Activated CD4-positive, alpha-beta T cell treated with anti-CD3 and anti-CD28 coated beads, Interleukin-2, amount 10 ng/mL, durations not matched to agents 24 days and 14 days (primary cell): ENCODE results near the gene FOXL1. TPM values are rescaled to one million over a fixed set of nuclear protein-coding genes. Genes with fewer than 3 reads are reported as not detected.
A peak's percentile ranks its signal among the peaks of the same experiment; 100 is the strongest.

Experiments used
- DNase-seq: peaks from one replicate; pipeline ENCODE4 v3.0.0; 2022
- H3K27ac Mint-ChIP-seq: one replicate; pipeline ENCODE4 v1.8.0; 2022; ENCODE audit warnings: mild to moderate bottlenecking, mixed read lengths
- H3K27me3 Mint-ChIP-seq: one replicate; pipeline ENCODE4 v1.8.0; 2022; ENCODE audit warnings: mixed read lengths
- H3K36me3 Mint-ChIP-seq: one replicate; pipeline ENCODE4 v1.8.0; 2022; ENCODE audit warnings: low read depth, mild to moderate bottlenecking, mixed read lengths
- H3K4me1 Mint-ChIP-seq: one replicate; pipeline ENCODE4 v1.8.0; 2021; ENCODE audit warnings: mixed read lengths
- H3K4me3 Mint-ChIP-seq: one replicate; pipeline ENCODE4 v1.8.0; 2022; ENCODE audit warnings: mild to moderate bottlenecking, moderate library complexity, mixed read lengths
- H3K9me3 Mint-ChIP-seq: one replicate; pipeline ENCODE4 v1.8.0; 2021; ENCODE audit warnings: mixed read lengths
- intact Hi-C: fragments of 100-400 bp; cut with micrococcal nuclease; formaldehyde crosslinking; loops from one replicate; pipeline ENCODE4 v1.15.1; 2023
- total RNA-seq: library from RNA; stranded (reverse); gene quantifications from 2 replicates; pipeline ENCODE4 v1.2.3, GENCODE V29; 2022

FOXL1 gene
- total RNA-seq, 1 donor from 2014 or later, result 0.05 TPM

DNA sequence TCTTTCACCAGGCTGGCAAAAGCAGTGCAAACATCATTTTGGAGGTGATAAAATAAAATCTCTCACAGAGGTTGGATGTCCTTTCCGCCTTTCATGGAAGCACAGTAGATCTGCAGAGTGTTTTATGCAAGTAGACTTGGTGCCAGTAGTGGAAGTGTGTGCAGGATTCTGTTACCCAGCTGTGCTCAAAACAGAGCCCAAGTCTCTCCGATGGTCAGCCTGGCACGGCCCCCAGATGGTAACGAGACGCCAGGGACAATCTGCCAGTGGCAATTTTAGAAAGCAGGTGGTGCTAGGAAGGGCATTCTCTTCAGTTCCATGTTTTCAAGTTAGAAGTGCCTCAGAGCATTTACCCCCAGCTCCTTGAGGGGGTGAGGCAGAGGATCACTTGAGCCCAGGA is 21.8 kb upstream of the FOXL1 start:
- Mint-ChIP-seq H3K4me1 (peaks cover 10% of the 10 kb centered on the region), H3K4me3 (peak overlapping the region; percentile 13), H3K27me3 (peaks cover 3% of the 10 kb centered on the region), H3K36me3 (peaks cover 13% of the 10 kb centered on the region), H3K27ac (no peak overlapping the region), H3K9me3 (no peaks in the 10 kb centered on the region)
- no peak for DNase-seq
- intact Hi-C loops, result no loop called here

DNA sequence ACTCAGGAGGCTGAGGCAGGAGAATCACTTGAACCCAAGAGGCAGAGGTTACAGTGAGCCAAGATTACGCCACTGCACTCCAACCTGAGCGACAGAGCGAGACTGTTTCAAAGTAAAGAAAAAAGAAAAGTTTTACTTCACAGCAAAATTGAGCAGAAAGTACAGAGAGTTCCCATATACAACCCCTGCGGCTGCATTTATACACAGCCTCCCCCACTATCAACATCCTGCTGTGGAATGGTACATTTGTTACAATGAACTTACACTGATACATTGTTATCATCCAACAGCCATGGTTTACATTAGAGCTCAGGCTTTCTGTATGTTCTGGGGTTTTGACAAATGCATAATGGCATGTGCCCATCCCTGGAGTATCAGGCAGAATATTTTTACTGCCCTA is 20.8 kb upstream of the FOXL1 start:
- peaks cover 3% of the 10 kb centered on the region for H3K27me3 Mint-ChIP-seq
- H3K27ac Mint-ChIP-seq, result no peak overlapping the region
- H3K4me3 Mint-ChIP-seq, result no peak overlapping the region
- H3K36me3 Mint-ChIP-seq, result peaks cover 10% of the 10 kb centered on the region
- intact Hi-C loops, result no loop called here
- no peaks in the 10 kb centered on the region for H3K9me3 Mint-ChIP-seq
- H3K4me1 Mint-ChIP-seq, result peaks cover 8% of the 10 kb centered on the region
- no peak for DNase-seq

DNA sequence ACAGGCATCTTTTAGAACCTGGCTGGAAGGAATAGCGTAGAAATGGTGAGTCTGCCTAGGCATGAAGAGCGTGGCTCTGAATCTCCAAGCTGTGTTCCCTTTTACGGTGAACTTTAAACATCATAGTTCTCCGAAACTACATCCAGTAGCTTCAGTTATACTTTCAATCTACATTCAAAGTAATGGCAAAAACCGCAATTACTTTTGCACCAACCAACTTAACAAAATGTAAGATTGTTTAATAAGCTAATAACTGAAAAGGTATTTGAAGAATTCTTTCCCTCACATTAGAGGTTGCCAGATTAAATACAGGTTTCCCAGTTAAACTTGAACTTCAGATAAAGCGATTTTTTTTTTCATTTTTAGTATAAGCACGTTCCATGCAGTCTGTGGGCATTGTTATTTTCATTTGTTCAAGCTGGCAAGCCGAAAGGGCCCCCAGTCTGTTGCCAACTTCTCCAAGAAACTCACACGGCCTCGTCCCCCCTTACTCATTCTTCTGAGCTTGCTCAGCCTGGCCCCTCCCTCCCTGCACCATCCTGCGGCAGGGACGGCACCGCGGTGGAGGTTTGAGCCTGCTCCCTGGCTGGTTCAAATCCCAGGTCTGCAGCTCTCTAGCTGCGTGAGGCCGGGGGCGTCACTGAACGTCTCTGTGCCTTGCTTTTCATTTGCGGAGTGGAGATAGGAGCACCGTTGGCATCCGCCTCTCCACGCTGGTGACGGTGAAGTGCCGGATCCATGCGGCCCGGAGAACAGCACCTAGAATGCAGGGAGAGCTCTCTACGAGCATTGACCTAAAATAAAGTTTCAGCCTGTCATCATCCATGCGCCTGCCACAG is 19.8 kb upstream of the FOXL1 start:
- Mint-ChIP-seq H3K9me3 (no peaks in the 10 kb centered on the region), H3K4me3 (no peak overlapping the region), H3K27me3 (peaks cover 7% of the 10 kb centered on the region), H3K27ac (no peak overlapping the region), H3K4me1 (peaks cover 10% of the 10 kb centered on the region), H3K36me3 (peaks cover 6% of the 10 kb centered on the region)
- intact Hi-C loops, result no loop called here
- DNase-seq, result no peak

DNA sequence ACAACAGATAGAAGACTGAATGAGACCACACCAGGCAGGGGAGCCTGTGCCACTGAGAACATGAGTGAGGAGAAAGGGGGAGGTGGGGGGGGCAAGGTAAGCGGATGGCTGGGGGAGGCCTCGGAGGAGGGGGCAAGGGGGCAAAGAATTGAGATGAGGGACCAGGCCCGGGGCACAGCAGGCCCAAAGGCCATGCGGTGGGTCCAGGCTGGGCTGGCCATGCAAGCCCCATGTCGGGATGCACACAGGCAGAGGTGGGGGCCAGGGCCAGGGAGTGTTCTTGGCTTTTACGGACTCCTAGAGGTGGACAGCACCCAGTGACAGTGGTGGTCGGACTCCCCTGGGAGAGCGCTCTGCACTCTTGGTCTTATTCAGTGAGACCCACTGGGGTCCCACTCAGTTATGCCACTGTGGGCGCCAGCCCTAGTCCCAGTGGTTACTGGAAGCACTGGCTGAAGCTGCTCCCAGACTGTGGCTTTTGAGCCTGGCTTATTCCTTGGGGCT is 18.5 kb upstream of the FOXL1 start:
- peaks cover 11% of the 10 kb centered on the region for H3K4me1 Mint-ChIP-seq
- no peaks in the 10 kb centered on the region for H3K9me3 Mint-ChIP-seq
- DNase-seq, result no peak
- intact Hi-C loops, result loop anchor here (5.0 to 10.0 kb wide), 3 partner anchors 202 to 1075 kb away; no protein-coding TSS in a partner anchor
- no peak overlapping the region for H3K4me3 Mint-ChIP-seq
- H3K27me3 Mint-ChIP-seq, result peaks cover 19% of the 10 kb centered on the region
- H3K36me3 Mint-ChIP-seq, result peaks cover 3% of the 10 kb centered on the region
- H3K27ac Mint-ChIP-seq, result no peak overlapping the region

DNA sequence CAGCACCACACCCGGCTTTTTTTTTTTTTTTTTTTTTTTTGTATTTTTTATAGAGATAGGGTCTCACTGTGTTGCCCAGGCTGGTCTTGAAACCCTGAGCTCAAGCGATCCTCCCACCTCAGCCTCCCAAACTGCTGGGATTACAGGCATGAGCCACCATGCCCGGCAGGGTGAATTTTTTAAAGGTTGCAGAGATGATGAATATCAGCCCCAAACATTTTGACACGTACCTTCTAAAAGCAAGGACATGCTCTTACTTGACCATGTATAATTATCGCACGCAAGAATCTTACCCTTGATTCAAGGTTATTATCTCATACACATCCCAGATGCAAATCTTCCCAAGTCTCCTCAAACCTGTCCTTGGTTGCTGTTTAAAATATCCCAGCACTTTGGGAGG is 16.0 kb upstream of the FOXL1 start:
- DNase-seq, result no peak
- Mint-ChIP-seq H3K36me3 (no peaks in the 10 kb centered on the region), H3K27ac (no peak overlapping the region), H3K4me1 (peaks cover 7% of the 10 kb centered on the region), H3K27me3 (peaks cover 36% of the 10 kb centered on the region), H3K4me3 (no peak overlapping the region), H3K9me3 (no peaks in the 10 kb centered on the region)
- intact Hi-C loops, result loop anchor here (5.0 to 10.0 kb wide), 3 partner anchors 200 to 1072 kb away; no protein-coding TSS in a partner anchor

DNA sequence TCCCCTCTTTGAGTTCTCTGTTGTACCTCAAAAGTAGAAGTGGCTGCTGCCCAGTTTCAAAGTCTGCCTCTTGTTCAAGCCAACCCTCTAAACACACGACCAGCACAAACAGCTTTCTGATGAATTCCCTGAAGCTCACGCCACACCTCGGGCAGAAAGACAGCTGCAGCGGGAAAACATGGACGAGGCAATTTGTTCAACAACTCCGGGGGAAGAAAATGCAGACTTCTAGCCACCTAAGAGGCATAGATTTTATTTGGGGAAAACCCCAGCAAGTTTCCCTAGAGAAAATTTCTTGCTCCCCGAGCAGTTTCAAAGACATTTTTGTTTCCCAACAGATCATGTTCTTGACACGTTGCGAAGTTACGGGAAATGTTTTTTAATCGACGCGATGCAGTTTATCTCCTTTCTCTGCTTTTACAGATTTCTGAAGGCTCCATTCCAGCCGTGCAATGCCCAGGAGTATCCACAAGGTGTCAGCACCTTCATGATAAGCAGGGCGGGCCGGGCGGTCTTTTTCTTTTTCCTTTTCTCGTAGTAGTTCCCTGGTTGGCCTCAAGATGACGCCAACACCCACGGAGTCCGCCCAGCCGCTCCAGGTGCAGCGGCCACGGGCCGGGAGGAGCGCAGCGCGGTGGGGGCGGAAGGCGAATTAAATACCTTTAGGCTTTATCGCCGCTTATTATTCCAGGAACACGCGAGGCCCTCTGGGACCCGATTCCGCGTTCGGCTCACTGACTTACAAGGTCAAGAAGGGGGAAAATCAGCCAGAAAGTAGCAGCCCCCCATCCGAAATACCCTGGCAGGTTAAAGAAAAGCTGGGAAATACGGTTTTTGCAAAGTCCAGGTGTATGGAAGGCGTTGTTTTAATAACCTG is 14.6 kb upstream of the FOXL1 start:
- intact Hi-C loops, result loop anchor here (1.0 to 10.0 kb wide), 6 partner anchors 55 to 1071 kb away; no protein-coding TSS in a partner anchor
- Mint-ChIP-seq H3K27ac (peak overlapping the region; percentile 27), H3K4me3 (peak overlapping the region; percentile 30), H3K9me3 (no peaks in the 10 kb centered on the region), H3K4me1 (peaks cover 7% of the 10 kb centered on the region), H3K36me3 (no peaks in the 10 kb centered on the region), H3K27me3 (peaks cover 42% of the 10 kb centered on the region)
- DNase-seq, result peak; percentile 96

DNA sequence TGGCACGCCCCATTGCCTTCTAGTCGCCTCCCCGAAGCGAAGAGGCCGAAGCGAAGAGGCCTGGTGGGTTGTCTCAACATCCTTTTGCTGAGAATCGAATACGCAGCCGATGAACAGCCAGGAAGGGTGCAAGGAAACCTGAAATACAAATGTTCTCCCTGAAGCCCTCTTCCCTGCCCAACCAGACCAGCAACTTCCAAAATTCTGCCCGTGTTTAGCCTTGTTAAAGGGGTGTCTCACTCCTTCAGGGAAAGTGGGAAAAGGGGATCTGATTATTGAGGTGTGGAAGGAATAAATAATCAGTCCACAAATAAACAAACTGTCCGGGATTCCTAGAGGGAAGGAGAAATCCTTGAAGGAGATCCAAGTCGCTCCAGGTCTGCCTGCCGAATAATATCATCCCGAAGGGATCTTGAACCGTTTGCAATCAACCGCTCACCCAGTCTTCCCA is 13.1 kb upstream of the FOXL1 start:
- H3K4me1 Mint-ChIP-seq, result peaks cover 7% of the 10 kb centered on the region
- no peaks in the 10 kb centered on the region for H3K9me3 Mint-ChIP-seq
- no peaks in the 10 kb centered on the region for H3K36me3 Mint-ChIP-seq
- H3K4me3 Mint-ChIP-seq, result no peak overlapping the region
- peak overlapping the region; percentile 15 for H3K27ac Mint-ChIP-seq
- no peak for DNase-seq
- intact Hi-C loops, result loop anchor here (2.0 to 10.0 kb wide), 2 partner anchors 56 to 1070 kb away; no protein-coding TSS in a partner anchor
- H3K27me3 Mint-ChIP-seq, result peaks cover 56% of the 10 kb centered on the region

DNA sequence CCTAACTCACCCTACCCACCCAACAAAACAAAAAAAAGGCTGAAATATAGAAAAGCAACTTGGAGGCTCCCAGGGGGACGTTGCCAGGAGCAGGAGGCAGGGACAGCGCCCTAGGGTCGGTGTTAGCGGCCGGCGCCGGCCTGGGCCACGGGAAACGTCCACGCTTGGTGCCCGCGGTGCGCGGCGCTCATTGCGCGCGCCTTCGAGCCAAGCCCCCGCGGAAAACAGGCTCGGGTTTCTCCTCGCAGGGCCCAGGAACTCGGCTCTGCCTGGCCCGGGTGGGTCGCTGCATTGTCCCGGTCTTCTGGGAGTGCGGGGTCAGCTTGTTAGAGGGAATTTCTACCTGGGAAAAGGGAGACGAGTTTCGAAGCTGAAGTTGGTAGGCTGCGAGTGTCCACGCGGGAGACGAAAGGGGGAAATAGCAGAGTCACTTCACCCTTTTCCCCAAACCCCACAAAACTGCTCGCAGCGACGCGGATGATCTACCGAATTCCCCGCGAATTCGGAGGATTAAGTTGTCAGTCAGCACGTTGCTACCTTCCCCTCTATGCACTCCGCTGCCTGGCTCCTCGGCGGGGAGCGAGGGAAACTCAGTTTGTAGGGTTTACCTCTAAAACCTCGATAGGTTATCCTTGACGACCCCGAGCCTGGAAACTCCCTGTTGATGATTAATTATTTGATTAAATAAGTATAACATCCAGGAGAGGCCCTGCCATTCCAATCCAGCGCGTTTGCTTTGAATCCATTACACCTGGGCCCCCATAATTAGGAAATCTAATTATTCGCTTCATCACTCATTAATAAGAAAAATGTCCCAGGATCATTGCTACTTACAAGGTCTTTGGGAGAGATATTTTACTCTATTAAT is 12.5 kb upstream of the FOXL1 start:
- H3K4me3 Mint-ChIP-seq, result no peak overlapping the region
- no peak for DNase-seq
- intact Hi-C loops, result loop anchor here (2.0 to 10.0 kb wide), 2 partner anchors 57 to 1069 kb away; no protein-coding TSS in a partner anchor
- peaks cover 7% of the 10 kb centered on the region for H3K4me1 Mint-ChIP-seq
- no peaks in the 10 kb centered on the region for H3K9me3 Mint-ChIP-seq
- peaks cover 60% of the 10 kb centered on the region for H3K27me3 Mint-ChIP-seq
- peak overlapping the region; percentile 15 for H3K27ac Mint-ChIP-seq
- H3K36me3 Mint-ChIP-seq, result no peaks in the 10 kb centered on the region

DNA sequence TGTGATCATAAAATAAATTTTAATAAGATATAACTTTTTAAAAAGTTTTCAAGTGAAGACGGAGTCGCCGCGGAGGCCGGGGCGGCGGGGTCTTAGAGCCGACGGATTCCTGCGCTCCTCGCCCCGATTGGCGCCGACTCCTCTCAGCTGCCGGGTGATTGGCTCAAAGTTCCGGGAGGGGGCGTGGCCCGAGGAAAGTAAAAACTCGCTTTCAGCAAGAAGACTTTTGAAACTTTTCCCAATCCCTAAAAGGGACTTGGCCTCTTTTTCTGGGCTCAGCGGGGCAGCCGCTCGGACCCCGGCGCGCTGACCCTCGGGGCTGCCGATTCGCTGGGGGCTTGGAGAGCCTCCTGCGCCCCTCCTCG is 11.8 kb upstream of the FOXL1 start, which contains the start of gene FOXC2:
TSS of gene FOXC2 (plus strand) at position 229 of the 365 bp plus-strand sequence. CDS start 507 bp downstream, outside the sequence.
- peak within 1 kb of the TSS; percentile 62 for H3K27ac Mint-ChIP-seq
- H3K4me3 Mint-ChIP-seq, result peak within 1 kb of the TSS; percentile 15
- H3K9me3 Mint-ChIP-seq, result no peaks in the 10 kb centered on the region
- peaks cover 7% of the 10 kb centered on the region for H3K4me1 Mint-ChIP-seq
- peaks cover 65% of the 10 kb centered on the region for H3K27me3 Mint-ChIP-seq
- peak; percentile 82 for DNase-seq
- no peaks in the 10 kb centered on the region for H3K36me3 Mint-ChIP-seq
- intact Hi-C loops, result loop anchor here (10.0 kb wide), 1 partner anchor 1068 kb away; no protein-coding TSS in a partner anchor

DNA sequence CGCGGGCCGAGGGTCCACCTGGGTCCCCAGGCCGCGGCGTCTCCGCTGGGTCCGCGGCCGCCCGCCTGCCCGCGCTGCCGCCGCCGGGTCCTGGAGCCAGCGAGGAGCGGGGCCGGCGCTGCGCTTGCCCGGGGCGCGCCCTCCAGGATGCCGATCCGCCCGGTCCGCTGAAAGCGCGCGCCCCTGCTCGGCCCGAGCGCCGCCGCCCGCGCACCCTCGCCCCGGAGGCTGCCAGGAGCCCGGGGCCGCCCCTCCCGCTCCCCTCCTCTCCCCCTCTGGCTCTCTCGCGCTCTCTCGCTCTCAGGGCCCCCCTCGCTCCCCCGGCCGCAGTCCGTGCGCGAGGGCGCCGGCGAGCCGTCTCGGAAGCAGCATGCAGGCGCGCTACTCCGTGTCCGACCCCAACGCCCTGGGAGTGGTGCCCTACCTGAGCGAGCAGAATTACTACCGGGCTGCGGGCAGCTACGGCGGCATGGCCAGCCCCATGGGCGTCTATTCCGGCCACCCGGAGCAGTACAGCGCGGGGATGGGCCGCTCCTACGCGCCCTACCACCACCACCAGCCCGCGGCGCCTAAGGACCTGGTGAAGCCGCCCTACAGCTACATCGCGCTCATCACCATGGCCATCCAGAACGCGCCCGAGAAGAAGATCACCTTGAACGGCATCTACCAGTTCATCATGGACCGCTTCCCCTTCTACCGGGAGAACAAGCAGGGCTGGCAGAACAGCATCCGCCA is 11.2 kb upstream of the FOXL1 start:
- Mint-ChIP-seq H3K4me1 (peaks cover 7% of the 10 kb centered on the region), H3K36me3 (no peaks in the 10 kb centered on the region), H3K27ac (peak overlapping the region; percentile 62), H3K27me3 (peaks cover 68% of the 10 kb centered on the region), H3K9me3 (no peaks in the 10 kb centered on the region), H3K4me3 (peak overlapping the region; percentile 15)
- DNase-seq, result no peak
- intact Hi-C loops, result loop anchor here (10.0 kb wide), 1 partner anchor 1068 kb away; no protein-coding TSS in a partner anchor

DNA sequence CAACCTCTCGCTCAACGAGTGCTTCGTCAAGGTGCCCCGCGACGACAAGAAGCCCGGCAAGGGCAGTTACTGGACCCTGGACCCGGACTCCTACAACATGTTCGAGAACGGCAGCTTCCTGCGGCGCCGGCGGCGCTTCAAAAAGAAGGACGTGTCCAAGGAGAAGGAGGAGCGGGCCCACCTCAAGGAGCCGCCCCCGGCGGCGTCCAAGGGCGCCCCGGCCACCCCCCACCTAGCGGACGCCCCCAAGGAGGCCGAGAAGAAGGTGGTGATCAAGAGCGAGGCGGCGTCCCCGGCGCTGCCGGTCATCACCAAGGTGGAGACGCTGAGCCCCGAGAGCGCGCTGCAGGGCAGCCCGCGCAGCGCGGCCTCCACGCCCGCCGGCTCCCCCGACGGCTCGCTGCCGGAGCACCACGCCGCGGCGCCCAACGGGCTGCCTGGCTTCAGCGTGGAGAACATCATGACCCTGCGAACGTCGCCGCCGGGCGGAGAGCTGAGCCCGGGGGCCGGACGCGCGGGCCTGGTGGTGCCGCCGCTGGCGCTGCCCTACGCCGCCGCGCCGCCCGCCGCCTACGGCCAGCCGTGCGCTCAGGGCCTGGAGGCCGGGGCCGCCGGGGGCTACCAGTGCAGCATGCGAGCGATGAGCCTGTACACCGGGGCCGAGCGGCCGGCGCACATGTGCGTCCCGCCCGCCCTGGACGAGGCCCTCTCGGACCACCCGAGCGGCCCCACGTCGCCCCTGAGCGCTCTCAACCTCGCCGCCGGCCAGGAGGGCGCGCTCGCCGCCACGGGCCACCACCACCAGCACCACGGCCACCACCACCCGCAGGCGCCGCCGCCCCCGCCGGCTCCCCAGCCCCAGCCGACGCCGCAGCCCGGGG is 10.4 kb upstream of the FOXL1 start:
- peaks cover 7% of the 10 kb centered on the region for H3K4me1 Mint-ChIP-seq
- H3K4me3 Mint-ChIP-seq, result peak overlapping the region; percentile 15
- H3K9me3 Mint-ChIP-seq, result no peaks in the 10 kb centered on the region
- H3K27me3 Mint-ChIP-seq, result peaks cover 67% of the 10 kb centered on the region
- intact Hi-C loops, result loop anchor here (1.0 to 10.0 kb wide), 2 partner anchors 70 to 1067 kb away; no protein-coding TSS in a partner anchor
- DNase-seq, result no peak
- peak overlapping the region; percentile 62 for H3K27ac Mint-ChIP-seq
- no peaks in the 10 kb centered on the region for H3K36me3 Mint-ChIP-seq
